ENCODE measurements around the gene HDAC5. TPM values are rescaled to one million over a fixed set of nuclear protein-coding genes. Genes with fewer than 3 reads are reported as not detected.

HDAC5 gene
- polyA plus RNA-seq, 1 of the 3 experiments (the other 2 are of a cell fraction) = 19.0 TPM

DNA sequence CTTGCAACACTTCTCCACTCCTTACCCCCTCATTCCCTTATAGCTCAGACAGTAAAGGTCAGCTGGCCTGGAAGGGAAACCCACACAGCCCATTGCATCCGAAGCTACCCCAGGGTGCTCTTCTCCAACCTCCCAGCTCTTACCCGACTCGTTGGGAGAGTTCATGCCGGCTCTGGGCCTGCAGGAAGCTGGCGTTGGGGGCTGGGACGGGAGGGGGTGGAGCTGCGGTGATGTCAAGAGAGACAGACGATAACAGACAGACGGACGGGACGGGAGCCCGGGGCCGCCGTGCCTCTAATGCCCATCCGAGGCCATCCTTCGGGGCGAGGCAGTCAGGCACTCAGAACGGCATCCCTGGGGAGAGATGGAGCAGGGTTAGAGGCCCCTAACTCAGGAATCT lies 6.1 kb downstream of the HDAC5 start:
- H3K79me2 ChIP-seq (ENCODE audit: insufficient read depth) = peaks cover 11% of the 10 kb centered on the region; the same call in 1 of the 2 replicates
- no peak for DNase-seq
- no peaks in the 10 kb centered on the region for H3K9me3 ChIP-seq
- H3K27ac ChIP-seq (ENCODE audit: low read depth in 2 of 2, low read length in 1 of 2) = no peak overlapping the region
- H3K36me3 ChIP-seq (replicated peaks in 1 of 2; ENCODE audit: control insufficient read depth in 1 of 2, insufficient read depth in 2 of 2, low read length in 1 of 2) = peaks cover 3% of the 10 kb centered on the region in 2 experiments
- no peak overlapping the region for H3K4me3 ChIP-seq (ENCODE audit: low read depth in 2 of 2, low read length in 1 of 2)
- ChIA-PET CTCF (interaction anchor here (0.6 to 3.6 kb wide), 9 partner anchors 12 to 119 kb away, joined by 3 to 26 read pairs (median 3); partner anchors contain the start of gene HROB), POLR2A (no interaction called here)
- no peak overlapping the region for H2AFZ ChIP-seq (ENCODE audit: low read depth)
- WGBS (ENCODE audit: low lambda C conversion rate) = 90% methylated on average over 18 of the region's 18 CpGs
- H3K9ac ChIP-seq = no peak overlapping the region
- H3K4me1 ChIP-seq (ENCODE audit: control insufficient read depth in 1 of 2, insufficient read depth in 2 of 2, low read depth in 1 of 2, low read length in 1 of 2) = peaks cover 4 to 25% of the 10 kb centered on the region in 2 experiments; a peak in 2 of 4 replicates
- peaks cover 26% of the 10 kb centered on the region; the same call in 1 of the 2 replicates for H4K20me1 ChIP-seq (ENCODE audit: insufficient read depth)
- TF ChIP-seq, protein P1, sequence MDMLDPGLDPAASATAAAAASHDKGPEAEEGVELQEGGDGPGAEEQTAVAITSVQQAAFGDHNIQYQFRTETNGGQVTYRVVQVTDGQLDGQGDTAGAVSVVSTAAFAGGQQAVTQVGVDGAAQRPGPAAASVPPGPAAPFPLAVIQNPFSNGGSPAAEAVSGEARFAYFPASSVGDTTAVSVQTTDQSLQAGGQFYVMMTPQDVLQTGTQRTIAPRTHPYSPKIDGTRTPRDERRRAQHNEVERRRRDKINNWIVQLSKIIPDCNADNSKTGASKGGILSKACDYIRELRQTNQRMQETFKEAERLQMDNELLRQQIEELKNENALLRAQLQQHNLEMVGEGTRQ (IDR thresholded peaks at IDR 0.05; ENCODE audit: borderline replicate concordance, low read depth, low read length) = no peak
- TF ChIP-seq RAD21 (IDR thresholded peaks at IDR 0.05; ENCODE audit: low read length) (no peak), EZH2phosphoT487 (IDR thresholded peaks at IDR 0.05; ENCODE audit: borderline replicate concordance, low read depth) (no peak)
- no peaks in the 10 kb centered on the region for H3K9me2 ChIP-seq
- H3K4me2 ChIP-seq = no peak overlapping the region
- peaks cover 3% of the 10 kb centered on the region for H3F3A ChIP-seq (replicated peaks; ENCODE audit: insufficient read depth)
- no peaks in the 10 kb centered on the region for H3K27me3 ChIP-seq (ENCODE audit: insufficient read depth)

DNA sequence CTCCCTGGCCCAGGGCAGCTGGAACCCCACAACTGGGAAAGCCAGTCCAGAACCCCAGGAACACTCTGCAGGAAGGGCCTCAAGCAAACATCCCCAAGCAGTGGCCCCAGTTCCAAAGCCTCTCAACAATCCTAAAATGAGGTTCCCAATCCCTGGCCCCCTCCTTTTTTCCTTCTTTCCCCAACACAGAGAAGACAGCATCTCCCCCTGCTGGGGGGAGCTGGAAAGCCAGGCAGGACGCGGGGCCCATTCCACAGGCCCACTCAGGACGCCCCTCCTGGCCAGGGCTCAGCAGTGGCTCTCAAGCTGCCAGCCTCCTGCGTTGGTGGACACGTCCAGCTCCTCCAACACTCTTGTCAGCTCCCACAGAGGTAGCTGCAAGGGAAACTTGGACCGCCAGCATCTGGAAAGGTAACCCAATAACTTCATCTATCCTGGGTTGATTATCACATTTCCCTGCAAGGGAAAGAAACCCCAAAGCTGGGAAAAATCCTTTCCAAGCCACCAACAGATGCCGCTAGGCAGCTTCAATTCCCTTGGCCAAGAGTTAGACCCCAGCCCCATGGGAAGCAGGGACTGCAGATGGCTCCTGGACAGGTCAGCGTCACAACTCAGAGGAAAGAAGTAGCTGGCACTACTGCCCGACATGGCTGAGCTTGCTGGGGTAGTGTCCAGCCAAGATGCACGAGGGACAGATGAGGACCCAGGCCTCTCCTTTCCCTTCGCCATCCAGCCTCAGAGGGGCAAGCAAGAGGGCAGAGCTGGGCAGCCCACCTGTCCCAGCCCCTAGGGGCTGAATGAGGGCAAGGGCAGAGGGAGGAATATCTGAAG lies 7.6 kb downstream of the HDAC5 start:
- Histone ChIP-seq H3K4me3 (ENCODE audit: low read depth in 2 of 2, low read length in 1 of 2) (no peak overlapping the region; a peak in 1 of 4 replicates), H3K27ac (ENCODE audit: low read depth in 2 of 2, low read length in 1 of 2) (no peak overlapping the region), H3K36me3 (replicated peaks in 1 of 2; ENCODE audit: control insufficient read depth in 1 of 2, insufficient read depth in 2 of 2, low read length in 1 of 2) (peaks cover 3% of the 10 kb centered on the region in 2 experiments), H3K79me2 (ENCODE audit: insufficient read depth) (peaks cover 9% of the 10 kb centered on the region; the same call in 1 of the 2 replicates), H3K9me2 (no peaks in the 10 kb centered on the region), H3K27me3 (ENCODE audit: insufficient read depth) (no peaks in the 10 kb centered on the region), H3K4me1 (ENCODE audit: control insufficient read depth in 1 of 2, insufficient read depth in 2 of 2, low read depth in 1 of 2, low read length in 1 of 2) (peaks cover 7 to 25% of the 10 kb centered on the region in 2 experiments; a peak in 3 of 4 replicates), H3K9ac (no peak overlapping the region), H2AFZ (ENCODE audit: low read depth) (no peak overlapping the region), H3K9me3 (no peaks in the 10 kb centered on the region), H3F3A (replicated peaks; ENCODE audit: insufficient read depth) (peaks cover 3% of the 10 kb centered on the region), H4K20me1 (ENCODE audit: insufficient read depth) (peaks cover 25% of the 10 kb centered on the region; the same call in 1 of the 2 replicates), H3K4me2 (no peak overlapping the region)
- TF ChIP-seq GABPA (IDR thresholded peaks at IDR 0.05; ENCODE audit: low read depth) (no peak), POLR2AphosphoS5 (IDR thresholded peaks at IDR 0.05; ENCODE audit: low read depth, low read length) (no peak), FOSL2 (IDR thresholded peaks at IDR 0.05; ENCODE audit: borderline replicate concordance, low read depth) (no peak), RAD21 (IDR thresholded peaks at IDR 0.05; ENCODE audit: low read length) (peak; percentile 74), CHD2 (IDR thresholded peaks at IDR 0.05; ENCODE audit: low read length, partially characterized antibody) (no peak), FOXM1 (IDR thresholded peaks at IDR 0.05; ENCODE audit: low read depth) (no peak), NRF1 (IDR thresholded peaks at IDR 0.05; ENCODE audit: low read depth, low read length) (no peak), TEAD4 (IDR thresholded peaks at IDR 0.05; ENCODE audit: borderline replicate concordance, insufficient read depth) (no peak), SMC3 (IDR thresholded peaks at IDR 0.05; ENCODE audit: low read depth, low read length) (peak; percentile 38), GATA2 (CRISPR knock-in tag; IDR thresholded peaks at IDR 0.05) (no peak)
- TF ChIP-seq, protein P2, sequence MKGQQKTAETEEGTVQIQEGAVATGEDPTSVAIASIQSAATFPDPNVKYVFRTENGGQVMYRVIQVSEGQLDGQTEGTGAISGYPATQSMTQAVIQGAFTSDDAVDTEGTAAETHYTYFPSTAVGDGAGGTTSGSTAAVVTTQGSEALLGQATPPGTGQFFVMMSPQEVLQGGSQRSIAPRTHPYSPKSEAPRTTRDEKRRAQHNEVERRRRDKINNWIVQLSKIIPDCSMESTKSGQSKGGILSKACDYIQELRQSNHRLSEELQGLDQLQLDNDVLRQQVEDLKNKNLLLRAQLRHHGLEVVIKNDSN (IDR thresholded peaks at IDR 0.05; ENCODE audit: borderline replicate concordance, low read depth) = no peak
- TF ChIP-seq, protein P3, sequence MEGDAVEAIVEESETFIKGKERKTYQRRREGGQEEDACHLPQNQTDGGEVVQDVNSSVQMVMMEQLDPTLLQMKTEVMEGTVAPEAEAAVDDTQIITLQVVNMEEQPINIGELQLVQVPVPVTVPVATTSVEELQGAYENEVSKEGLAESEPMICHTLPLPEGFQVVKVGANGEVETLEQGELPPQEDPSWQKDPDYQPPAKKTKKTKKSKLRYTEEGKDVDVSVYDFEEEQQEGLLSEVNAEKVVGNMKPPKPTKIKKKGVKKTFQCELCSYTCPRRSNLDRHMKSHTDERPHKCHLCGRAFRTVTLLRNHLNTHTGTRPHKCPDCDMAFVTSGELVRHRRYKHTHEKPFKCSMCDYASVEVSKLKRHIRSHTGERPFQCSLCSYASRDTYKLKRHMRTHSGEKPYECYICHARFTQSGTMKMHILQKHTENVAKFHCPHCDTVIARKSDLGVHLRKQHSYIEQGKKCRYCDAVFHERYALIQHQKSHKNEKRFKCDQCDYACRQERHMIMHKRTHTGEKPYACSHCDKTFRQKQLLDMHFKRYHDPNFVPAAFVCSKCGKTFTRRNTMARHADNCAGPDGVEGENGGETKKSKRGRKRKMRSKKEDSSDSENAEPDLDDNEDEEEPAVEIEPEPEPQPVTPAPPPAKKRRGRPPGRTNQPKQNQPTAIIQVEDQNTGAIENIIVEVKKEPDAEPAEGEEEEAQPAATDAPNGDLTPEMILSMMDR (IDR thresholded peaks at IDR 0.05) = peak; percentile 90
- 45% methylated on average over 11 of the region's 11 CpGs for WGBS (ENCODE audit: low lambda C conversion rate)
- peak; percentile 83 for DNase-seq
- POLR2A ChIA-PET = interaction anchor here (0.8 kb wide), 1 partner anchor 53 kb away, joined by 3 read pairs; no protein-coding TSS in a partner anchor
- CTCF ChIA-PET = interaction anchor here (0.6 to 3.6 kb wide), 45 partner anchors 8 to 239 kb away, joined by 3 to 26 read pairs (median 4); partner anchors contain the start of genes HDAC5, MPP2, PPY and TMEM101
